DOHH2 (cell line): ENCODE data around the gene TMEM269.

Source experiments
- H3F3A ChIP-seq: fragments of 200-600 bp; sonication (generic), shearing (Covaris generic); 2 replicates; pipeline ENCODE4 v1.6.0; 2016; ENCODE audit warnings: antibody characterized with exemption, mild to moderate bottlenecking; ENCODE audit not compliant: control insufficient read depth, insufficient read depth
- H3K27ac ChIP-seq: fragments of 200-600 bp; sonication (generic); 2 replicates; pipeline ENCODE4 v1.5.1; 2014; ENCODE audit warnings: low read depth, mild to moderate bottlenecking, low read length, moderate library complexity
- H3K27me3 ChIP-seq: fragments of 200-600 bp; sonication (generic); 2 replicates; pipeline ENCODE4 v1.6.1; 2014; ENCODE audit warnings: mild to moderate bottlenecking, low read length, mixed read lengths; ENCODE audit not compliant: control insufficient read depth
- H3K36me3 ChIP-seq: fragments of 200-600 bp; sonication (generic); 2 replicates; pipeline ENCODE4 v1.6.1; 2014; ENCODE audit warnings: mild to moderate bottlenecking, low read length, moderate library complexity, mixed read lengths; ENCODE audit not compliant: control insufficient read depth
- H3K4me1 ChIP-seq: fragments of 200-600 bp; sonication (generic); 2 replicates; pipeline ENCODE4 v1.6.1; 2014; ENCODE audit warnings: mild to moderate bottlenecking, low read length, mixed read lengths; ENCODE audit not compliant: control insufficient read depth
- H3K4me2 ChIP-seq: fragments of 200-600 bp; sonication (generic); 2 replicates; pipeline ENCODE4 v1.6.0; 2014; ENCODE audit warnings: mild to moderate bottlenecking, low read length, moderate library complexity
- H3K4me3 ChIP-seq: fragments of 200-600 bp; sonication (generic); 2 replicates; pipeline ENCODE4 v1.5.1; 2014; ENCODE audit warnings: mild to moderate bottlenecking, low read length, mixed read lengths
- H3K79me2 ChIP-seq: fragments of 200-600 bp; sonication (generic); 2 replicates; pipeline ENCODE4 v1.6.1; 2014; ENCODE audit warnings: mild to moderate bottlenecking, low read length, mixed read lengths; ENCODE audit not compliant: control insufficient read depth
- H3K9me2 ChIP-seq: fragments of 200-600 bp; sonication (generic); replicated peaks from 2 replicates; pipeline ENCODE4 v1.6.1; 2014; ENCODE audit warnings: mild to moderate bottlenecking, low read length, mixed read lengths; ENCODE audit not compliant: control insufficient read depth
- H3K9me3 ChIP-seq: fragments of 200-600 bp; sonication (generic); 2 replicates; pipeline ENCODE4 v1.6.1; 2014; ENCODE audit warnings: antibody characterized with exemption, low read length, mixed read lengths; ENCODE audit not compliant: control insufficient read depth, insufficient read depth
- H4K20me1 ChIP-seq: fragments of 200-600 bp; sonication (generic); 2 replicates; pipeline ENCODE4 v1.6.0; 2014; ENCODE audit warnings: low read depth, mild to moderate bottlenecking, antibody characterized with exemption, low read length, moderate library complexity; ENCODE audit not compliant: control insufficient read depth, insufficient read depth
- EZH2phosphoT487 ChIP-seq: fragments of 200-600 bp; sonication (generic); IDR thresholded peaks from 2 replicates; pipeline ENCODE4 v1.6.1; 2017; ENCODE audit warnings: borderline replicate concordance, mild to moderate bottlenecking, antibody characterized with exemption, low read length, moderate library complexity, mixed read lengths
- TF ChIP-seq, protein P1 (sequence below): fragments of 200-600 bp; sonication (generic); IDR thresholded peaks from one replicate; pipeline ENCODE4 v1.5.1; 2014; ENCODE audit warnings: antibody characterized with exemption, mild to moderate bottlenecking, low read depth, low read length; ENCODE audit not compliant: poor library complexity, severe bottlenecking

The TMEM269 gene

GRCh38 chr1:42740851-42741580 is 43.8 kb upstream of the TMEM269 start:
- Histone ChIP-seq H4K20me1 (0 out of 2 replicates have a peak, but pooled peaks cover 7% of the 10 kb centered on the region), H3K79me2 (no peaks in the 10 kb centered on the region), H3F3A (no peaks in the 10 kb centered on the region), H3K4me2 (no peak overlapping the region), H3K36me3 (peaks cover 5% of the 10 kb centered on the region; the same call in 1 of the 2 replicates), H3K9me3 (no peaks in the 10 kb centered on the region), H3K27me3 (no peaks in the 10 kb centered on the region), H3K9me2 (no peaks in the 10 kb centered on the region), H3K27ac (no peak overlapping the region), H3K4me3 (no peak overlapping the region), H3K4me1 (peaks cover 8% of the 10 kb centered on the region)
- TF ChIP-seq EZH2phosphoT487: no peak
- TF ChIP-seq, protein P1, sequence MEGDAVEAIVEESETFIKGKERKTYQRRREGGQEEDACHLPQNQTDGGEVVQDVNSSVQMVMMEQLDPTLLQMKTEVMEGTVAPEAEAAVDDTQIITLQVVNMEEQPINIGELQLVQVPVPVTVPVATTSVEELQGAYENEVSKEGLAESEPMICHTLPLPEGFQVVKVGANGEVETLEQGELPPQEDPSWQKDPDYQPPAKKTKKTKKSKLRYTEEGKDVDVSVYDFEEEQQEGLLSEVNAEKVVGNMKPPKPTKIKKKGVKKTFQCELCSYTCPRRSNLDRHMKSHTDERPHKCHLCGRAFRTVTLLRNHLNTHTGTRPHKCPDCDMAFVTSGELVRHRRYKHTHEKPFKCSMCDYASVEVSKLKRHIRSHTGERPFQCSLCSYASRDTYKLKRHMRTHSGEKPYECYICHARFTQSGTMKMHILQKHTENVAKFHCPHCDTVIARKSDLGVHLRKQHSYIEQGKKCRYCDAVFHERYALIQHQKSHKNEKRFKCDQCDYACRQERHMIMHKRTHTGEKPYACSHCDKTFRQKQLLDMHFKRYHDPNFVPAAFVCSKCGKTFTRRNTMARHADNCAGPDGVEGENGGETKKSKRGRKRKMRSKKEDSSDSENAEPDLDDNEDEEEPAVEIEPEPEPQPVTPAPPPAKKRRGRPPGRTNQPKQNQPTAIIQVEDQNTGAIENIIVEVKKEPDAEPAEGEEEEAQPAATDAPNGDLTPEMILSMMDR: no peak

DNA sequence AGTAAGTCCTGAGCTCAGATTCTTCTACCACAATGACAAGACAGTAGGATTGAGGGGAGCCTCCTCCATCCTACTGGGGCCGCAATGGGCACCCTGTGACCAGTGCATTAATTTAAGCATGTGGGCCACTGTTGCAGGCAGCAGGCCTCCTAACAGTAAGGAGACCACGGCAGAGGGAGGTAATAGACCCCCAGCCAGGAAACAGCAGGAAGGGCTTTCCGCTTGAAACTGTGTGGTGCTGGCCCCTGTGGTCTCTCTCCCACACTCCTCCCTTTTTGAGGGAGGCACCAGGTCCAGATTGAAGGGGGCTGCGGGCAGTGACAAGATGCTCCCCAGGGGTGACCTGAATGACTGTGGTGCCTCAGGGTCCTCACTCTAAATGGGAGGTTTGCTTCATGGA is 43.1 kb upstream of the TMEM269 start:
- Histone ChIP-seq H3K9me2 (no peaks in the 10 kb centered on the region), H3K27ac (no peak overlapping the region), H3K9me3 (no peaks in the 10 kb centered on the region), H3K79me2 (no peaks in the 10 kb centered on the region), H3K4me1 (peaks cover 8% of the 10 kb centered on the region), H3F3A (no peaks in the 10 kb centered on the region), H3K4me2 (no peak overlapping the region), H3K36me3 (peaks cover 12% of the 10 kb centered on the region), H4K20me1 (0 out of 2 replicates have a peak, but pooled peaks cover 7% of the 10 kb centered on the region), H3K27me3 (no peaks in the 10 kb centered on the region), H3K4me3 (no peak overlapping the region)
- no peak for TF ChIP-seq EZH2phosphoT487
- TF ChIP-seq, protein P1: no peak

- H3K27ac ChIP-seq: no peak overlapping the region
- peaks cover 4% of the 10 kb centered on the region for H3K4me1 ChIP-seq
- H3K4me2 ChIP-seq: no peak overlapping the region
- H4K20me1 ChIP-seq: 0 out of 2 replicates have a peak, but pooled peaks cover 7% of the 10 kb centered on the region
- TF ChIP-seq, protein P1: no peak
- H3K79me2 ChIP-seq: no peaks in the 10 kb centered on the region
- peaks cover 16% of the 10 kb centered on the region for H3K36me3 ChIP-seq
- H3F3A ChIP-seq: no peaks in the 10 kb centered on the region
- no peaks in the 10 kb centered on the region for H3K9me3 ChIP-seq
- H3K27me3 ChIP-seq: no peaks in the 10 kb centered on the region
- no peaks in the 10 kb centered on the region for H3K9me2 ChIP-seq
- H3K4me3 ChIP-seq: no peak overlapping the region
Observed at GRCh38 chr1:42742141-42742540, 42.6 kb upstream of the TMEM269 start.
